ENCODE results near the gene LRFN4. TPM values are rescaled to one million over a fixed set of nuclear protein-coding genes. Genes with fewer than 3 reads are reported as not detected.

Gene LRFN4
- total and polyA plus RNA-seq, 4 donors: 0.75 to 3.4 (median 1.5) TPM; not detected in 1

GRCh38 chr11:66883016-66883965 is 26.4 kb downstream of the LRFN4 start:
- Histone ChIP-seq H3K4me3 (ENCODE audit: low read depth in 1 of 3, low read length in 3 of 3) (no peak overlapping the region), H3K9ac (ENCODE audit: low read depth in 1 of 2, low read length in 2 of 2) (no peak overlapping the region), H3K36me3 (ENCODE audit: control insufficient read depth in 4 of 4, insufficient read depth in 3 of 4, low read depth in 1 of 4, low read length in 3 of 4) (peaks cover 0 to 2% (median 0%) of the 10 kb centered on the region in 4 donors), H3K9me3 (ENCODE audit: control insufficient read depth in 4 of 4, low read length in 3 of 4) (no peaks in the 10 kb centered on the region), H3K27ac (ENCODE audit: low read depth in 1 of 2, low read length in 2 of 2) (peak overlapping the region; percentile 6 to 53), H3K27me3 (ENCODE audit: control insufficient read depth in 4 of 4, insufficient read depth in 4 of 4, low read length in 3 of 4) (no peaks in the 10 kb centered on the region), H3K4me1 (ENCODE audit: control insufficient read depth in 4 of 4, insufficient read depth in 4 of 4, low read length in 3 of 4) (peaks cover 28 to 46% (median 36%) of the 10 kb centered on the region in 4 donors)
- WGBS: 72% methylated on average over 29 of the region's 29 CpGs
- peak; percentile 77 for DNase-seq (ENCODE audit: low spot score)
- peak; percentile 13 for TF ChIP-seq CTCF (IDR thresholded peaks at IDR 0.05; ENCODE audit: low read depth, low read length, missing input control)
- no peak for TF ChIP-seq NR2F2 (IDR thresholded peaks at IDR 0.05)
- peak; percentile 16 to 53 for TF ChIP-seq RAD21 (IDR thresholded peaks at IDR 0.05)

DNA sequence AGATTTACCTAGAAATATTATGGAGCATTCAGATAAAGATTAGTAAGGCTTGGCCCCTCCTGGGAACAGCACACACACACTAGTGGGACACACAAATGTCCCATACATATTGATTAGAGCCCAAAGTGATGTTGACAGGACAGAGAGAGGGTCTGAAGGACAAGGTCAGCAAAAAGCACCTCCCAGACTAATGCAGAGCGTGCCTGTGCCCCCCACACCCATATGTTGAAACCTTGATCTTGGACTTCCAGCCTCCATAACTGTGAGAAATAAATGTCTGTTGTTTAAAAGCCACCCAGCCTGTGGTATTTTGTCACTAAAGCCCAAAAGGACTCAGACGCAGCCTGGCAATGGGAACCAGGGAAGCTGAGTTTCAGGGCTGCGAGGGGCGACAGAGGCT is 27.6 kb downstream of the LRFN4 start:
- no peaks in the 10 kb centered on the region for H3K9me3 ChIP-seq (ENCODE audit: control insufficient read depth in 4 of 4, low read length in 3 of 4)
- H3K4me3 ChIP-seq (ENCODE audit: low read depth in 1 of 3, low read length in 3 of 3): no peak overlapping the region
- H3K4me1 ChIP-seq (ENCODE audit: control insufficient read depth in 4 of 4, insufficient read depth in 4 of 4, low read length in 3 of 4): peaks cover 16 to 34% (median 33%) of the 10 kb centered on the region in 4 donors
- no peak for DNase-seq (ENCODE audit: low spot score)
- no peaks in the 10 kb centered on the region for H3K27me3 ChIP-seq (ENCODE audit: control insufficient read depth in 4 of 4, insufficient read depth in 4 of 4, low read length in 3 of 4)
- TF ChIP-seq GABPA (IDR thresholded peaks at IDR 0.05 in 1 of 2, conservative IDR thresholded peaks at IDR 0.05 in 1 of 2) (no peak), EGR1 (IDR thresholded peaks at IDR 0.05; ENCODE audit: low read depth in 2 of 2) (no peak), HNF4A (conservative IDR thresholded peaks at IDR 0.05) (peak; percentile 39 to 53), YY1 (IDR thresholded peaks at IDR 0.05) (no peak), ATF3 (IDR thresholded peaks at IDR 0.05) (no peak), RXRA (IDR thresholded peaks at IDR 0.05) (peak in 1 of 2 donors; percentile 23), ZBTB33 (IDR thresholded peaks at IDR 0.05) (no peak), JUND (IDR thresholded peaks at IDR 0.05) (no peak), HNF4G (IDR thresholded peaks at IDR 0.05) (no peak), TAF1 (conservative IDR thresholded peaks at IDR 0.05) (no peak)
- WGBS: 78% methylated on average over 4 of the region's 4 CpGs
- no peak overlapping the region for H3K9ac ChIP-seq (ENCODE audit: low read depth in 1 of 2, low read length in 2 of 2)
- peaks cover 0 to 2% (median 0%) of the 10 kb centered on the region in 4 donors for H3K36me3 ChIP-seq (ENCODE audit: control insufficient read depth in 4 of 4, insufficient read depth in 3 of 4, low read depth in 1 of 4, low read length in 3 of 4)
- no peak overlapping the region for H3K27ac ChIP-seq (ENCODE audit: low read depth in 1 of 2, low read length in 2 of 2)

Measured in liver (tissue), 9 donors.